Kidney (tissue), 14 donors: ENCODE measurements around the gene TRIM8. TPM values are rescaled to one million over a fixed set of nuclear protein-coding genes. Genes with fewer than 3 reads are reported as not detected.
A peak's percentile ranks its signal among the peaks of the same experiment; 100 is the strongest.

Source experiments
- DNase-seq, 5 donors: peaks; one replicate each; pipeline ENCODE4 v3.0.0-alpha.2; 2013 to 2020
- FAIRE-seq: peaks from 2 replicates; lab custom pipeline; 2012; peaks lifted over from hg19 to GRCh38; lab: Jason Lieb, UNC
- H3K27ac ChIP-seq, 2 donors: one replicate each; pipeline ENCODE4 v1.7.0; 2013; ENCODE audit warnings: low read depth in 2 of 2, low read length in 2 of 2, inconsistent platforms in 1 of 2
- H3K27me3 ChIP-seq: one replicate; pipeline ENCODE4 v1.7.1; 2013; ENCODE audit warnings: low read length, inconsistent platforms; ENCODE audit not compliant: control insufficient read depth, insufficient read depth
- H3K36me3 ChIP-seq, 3 donors: one replicate each; pipeline versions ENCODE4 v1.7.0 to v1.7.1; 2013; ENCODE audit warnings: low read length in 3 of 3, control low read depth in 1 of 3, inconsistent platforms in 1 of 3; ENCODE audit not compliant: insufficient read depth in 3 of 3, control insufficient read depth in 2 of 3
- H3K4me1 ChIP-seq, 3 donors: one replicate each; pipeline versions ENCODE4 v1.7.0 to v1.7.1; 2013; ENCODE audit warnings: low read length in 3 of 3, inconsistent platforms in 1 of 3, low read depth in 1 of 3; ENCODE audit not compliant: control insufficient read depth in 2 of 3, insufficient read depth in 2 of 3
- H3K4me3 ChIP-seq, 3 donors: one replicate each; pipeline versions ENCODE4 v1.7.0 to v1.8.1; 2013; ENCODE audit warnings: low read length in 3 of 3, control low read depth in 1 of 3, inconsistent platforms in 1 of 3
- H3K9ac ChIP-seq, 3 donors: one replicate each; pipeline versions ENCODE4 v1.7.0 to v1.7.1; 2013; ENCODE audit warnings: low read length in 3 of 3, control low read depth in 1 of 3, inconsistent platforms in 1 of 3
- H3K9me3 ChIP-seq, 3 donors: one replicate each; pipeline versions ENCODE4 v1.7.0 to v1.7.1; 2013; ENCODE audit warnings: low read length in 3 of 3, control low read depth in 1 of 3, inconsistent platforms in 1 of 3; ENCODE audit not compliant: control insufficient read depth in 2 of 3, insufficient read depth in 1 of 3
- intact Hi-C: fragments of 100-400 bp; cut with DNase I; formaldehyde crosslinking; loops from one replicate; pipeline ENCODE4 v1.11.1; 2022
- polyA plus RNA-seq: library from polyadenylated mRNA; stranded (reverse); fragments of 350-450 nt; fragmentation: Illumina TruSeq; extraction: RNeasy Lipid Tissue Mini Kit (QIAGEN cat#74804); gene quantifications from one replicate; pipeline ENCODE4 v1.2.3, GENCODE V29; 2014; ENCODE audit warnings: low read depth, low replicate concordance; ENCODE audit not compliant: insufficient read depth
- total RNA-seq: library from RNA; stranded (reverse); fragmentation: NEBNext Ultra II Directional; extraction: Animal tissue kit (Norgen Biotek cat#: 25700); gene quantifications from one replicate; pipeline ENCODE4 v1.2.1, GENCODE V29; 2021
- TF ChIP-seq, protein P1 (sequence below): IDR thresholded peaks from 3 replicates; pipeline ENCODE4 v1.5.1; 2012; ENCODE audit warnings: mild to moderate bottlenecking, moderate library complexity, borderline replicate concordance; ENCODE audit not compliant: insufficient read depth; ENCODE audit errors: extremely low read depth
- donor health status: control.
- donor health status: control.
- donor health status: control.
- donor health status: control.
- donor health status: control.
- donor health status: DM: yes; HTN: yes; CAD: no.
- donor health status: Normal renal cell carcinoma (clear cell type).

Gene TRIM8
- total and polyA plus RNA-seq, 2 donors from 2014 or later: 160 to 198 TPM

GRCh38 chr10:102631525-102632393 is 12.5 kb upstream of the TRIM8 start:
- DNase-seq (peak in 1 of 5 donors; percentile 58), FAIRE-seq (no peak)
- Histone ChIP-seq H3K4me1 (peaks cover 6 to 46% (median 23%) of the 10 kb centered on the region in 3 donors), H3K9me3 (no peaks in the 10 kb centered on the region), H3K27me3 (no peaks in the 10 kb centered on the region), H3K36me3 (peaks cover 0 to 6% (median 5%) of the 10 kb centered on the region in 3 donors), H3K27ac (no peak overlapping the region), H3K4me3 (no peak overlapping the region), H3K9ac (no peak overlapping the region)
- TF ChIP-seq, protein P1, sequence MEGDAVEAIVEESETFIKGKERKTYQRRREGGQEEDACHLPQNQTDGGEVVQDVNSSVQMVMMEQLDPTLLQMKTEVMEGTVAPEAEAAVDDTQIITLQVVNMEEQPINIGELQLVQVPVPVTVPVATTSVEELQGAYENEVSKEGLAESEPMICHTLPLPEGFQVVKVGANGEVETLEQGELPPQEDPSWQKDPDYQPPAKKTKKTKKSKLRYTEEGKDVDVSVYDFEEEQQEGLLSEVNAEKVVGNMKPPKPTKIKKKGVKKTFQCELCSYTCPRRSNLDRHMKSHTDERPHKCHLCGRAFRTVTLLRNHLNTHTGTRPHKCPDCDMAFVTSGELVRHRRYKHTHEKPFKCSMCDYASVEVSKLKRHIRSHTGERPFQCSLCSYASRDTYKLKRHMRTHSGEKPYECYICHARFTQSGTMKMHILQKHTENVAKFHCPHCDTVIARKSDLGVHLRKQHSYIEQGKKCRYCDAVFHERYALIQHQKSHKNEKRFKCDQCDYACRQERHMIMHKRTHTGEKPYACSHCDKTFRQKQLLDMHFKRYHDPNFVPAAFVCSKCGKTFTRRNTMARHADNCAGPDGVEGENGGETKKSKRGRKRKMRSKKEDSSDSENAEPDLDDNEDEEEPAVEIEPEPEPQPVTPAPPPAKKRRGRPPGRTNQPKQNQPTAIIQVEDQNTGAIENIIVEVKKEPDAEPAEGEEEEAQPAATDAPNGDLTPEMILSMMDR: no peak
- intact Hi-C loops: no loop called here

DNA sequence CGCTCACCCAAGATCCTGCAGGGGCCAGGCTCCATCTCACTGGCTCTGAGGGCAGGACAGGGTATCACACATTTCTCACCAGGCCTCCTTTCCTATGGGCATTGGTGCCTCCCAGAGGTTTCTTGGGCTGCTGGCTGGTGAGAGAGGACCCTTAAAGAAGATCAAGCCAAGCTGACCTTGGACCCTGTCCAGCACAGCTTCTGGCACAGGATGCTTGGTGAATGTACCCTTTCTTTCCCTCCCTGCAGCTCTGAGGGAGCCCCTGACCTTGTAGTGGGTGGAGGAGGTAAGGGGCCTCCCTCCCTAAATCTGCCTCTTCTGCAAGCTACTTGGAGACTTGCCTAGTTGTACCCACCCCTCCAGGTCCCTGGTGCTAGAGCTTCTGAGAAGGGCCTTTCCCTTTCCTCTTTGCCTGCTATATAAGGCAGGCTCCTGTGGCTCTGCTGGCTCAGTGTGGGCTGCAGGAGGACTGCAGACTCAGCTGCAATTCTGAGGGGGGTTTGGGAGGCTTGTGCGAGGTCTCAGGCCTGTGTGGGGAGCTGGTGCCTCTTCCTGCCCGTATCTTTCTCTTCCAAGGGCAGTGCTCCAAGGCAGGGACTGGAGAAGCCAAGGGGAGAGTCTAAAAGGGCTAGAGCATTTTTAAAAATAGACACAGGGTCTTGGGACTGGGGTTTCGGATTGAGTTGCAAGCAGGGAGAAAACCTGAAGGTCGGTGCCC is 11.7 kb upstream of the TRIM8 start:
- H3K9ac ChIP-seq: no peak overlapping the region
- FAIRE-seq: no peak

GRCh38 chr10:102633287-102633686 is 11.0 kb upstream of the TRIM8 start:
- Histone ChIP-seq H3K9me3 (no peaks in the 10 kb centered on the region), H3K36me3 (peaks cover 0 to 5% (median 0%) of the 10 kb centered on the region in 3 donors), H3K4me1 (peaks cover 2 to 31% (median 10%) of the 10 kb centered on the region in 3 donors), H3K27me3 (no peaks in the 10 kb centered on the region), H3K9ac (peak overlapping the region in 1 of 3 donors; percentile 34), H3K4me3 (no peak overlapping the region), H3K27ac (no peak overlapping the region)
- FAIRE-seq: no peak
- TF ChIP-seq, protein P1: no peak
- intact Hi-C loops: no loop called here
- peak in 3 of 5 donors; percentile 66 to 81 (median 79) for DNase-seq

More for the DNA sequence above, 11.7 kb upstream of the TRIM8 start:
- no peak overlapping the region for H3K4me3 ChIP-seq
- no peaks in the 10 kb centered on the region for H3K9me3 ChIP-seq
- H3K36me3 ChIP-seq: peaks cover 0 to 5% (median under 1%) of the 10 kb centered on the region in 3 donors
- H3K4me1 ChIP-seq: peaks cover 2 to 38% (median 17%) of the 10 kb centered on the region in 3 donors
- peak in 3 of 5 donors; percentile 46 to 77 (median 59) for DNase-seq
- intact Hi-C loops: no loop called here
- H3K27ac ChIP-seq: no peak overlapping the region
- TF ChIP-seq, protein P1: no peak
- no peaks in the 10 kb centered on the region for H3K27me3 ChIP-seq
